AG04449 (cell line): Measurements from ENCODE around the gene SLC7A4.
A peak's percentile ranks its signal among the peaks of the same experiment; 100 is the strongest.
"Not testable (repeated sequence)": the region's sequence is repeated elsewhere in the genome, so short reads cannot be mapped to it uniquely, and the experiment has no call there.

Experiments used
- CTCF ChIA-PET: fragments of 350-600 bp; formaldehyde crosslinking; extraction: SDS; loops from one replicate; lab custom pipeline; 2021; ENCODE audit warnings: antibody characterized with exemption; lab: Yijun Ruan, JAX
- POLR2A ChIA-PET: fragments of 400-600, 350-600 bp; formaldehyde crosslinking; extraction: SDS; loops from one replicate; lab custom pipeline; 2020; ENCODE audit warnings: antibody characterized with exemption, inconsistent platforms; lab: Yijun Ruan, JAX
- DNase-seq: peaks from one replicate; pipeline ENCODE4 v3.0.0-alpha.2; 2010; ENCODE audit warnings: low read depth, low spot score
- H3K4me3 ChIP-seq: 2 replicates; pipeline ENCODE4 v1.5.1; 2011; ENCODE audit warnings: low read depth, mild to moderate bottlenecking, control low read depth, low read length
- TF ChIP-seq, protein P1 (sequence below): IDR thresholded peaks from one replicate; pipeline ENCODE4 v1.5.1; 2011; ENCODE audit warnings: mild to moderate bottlenecking, moderate library complexity, low read length, control low read depth, inconsistent platforms; ENCODE audit not compliant: insufficient read depth; ENCODE audit errors: missing control alignments

Gene SLC7A4

GRCh38 chr22:21010426-21011113, 21.8 kb downstream of the SLC7A4 start:
- no peak for DNase-seq
- POLR2A ChIA-PET = no interaction called here
- H3K4me3 ChIP-seq = no peak overlapping the region
- CTCF ChIA-PET = interaction anchor here (0.9 kb wide), 1 partner anchor 92 kb away, joined by 3 read pairs; no protein-coding TSS in a partner anchor
- TF ChIP-seq, protein P1, sequence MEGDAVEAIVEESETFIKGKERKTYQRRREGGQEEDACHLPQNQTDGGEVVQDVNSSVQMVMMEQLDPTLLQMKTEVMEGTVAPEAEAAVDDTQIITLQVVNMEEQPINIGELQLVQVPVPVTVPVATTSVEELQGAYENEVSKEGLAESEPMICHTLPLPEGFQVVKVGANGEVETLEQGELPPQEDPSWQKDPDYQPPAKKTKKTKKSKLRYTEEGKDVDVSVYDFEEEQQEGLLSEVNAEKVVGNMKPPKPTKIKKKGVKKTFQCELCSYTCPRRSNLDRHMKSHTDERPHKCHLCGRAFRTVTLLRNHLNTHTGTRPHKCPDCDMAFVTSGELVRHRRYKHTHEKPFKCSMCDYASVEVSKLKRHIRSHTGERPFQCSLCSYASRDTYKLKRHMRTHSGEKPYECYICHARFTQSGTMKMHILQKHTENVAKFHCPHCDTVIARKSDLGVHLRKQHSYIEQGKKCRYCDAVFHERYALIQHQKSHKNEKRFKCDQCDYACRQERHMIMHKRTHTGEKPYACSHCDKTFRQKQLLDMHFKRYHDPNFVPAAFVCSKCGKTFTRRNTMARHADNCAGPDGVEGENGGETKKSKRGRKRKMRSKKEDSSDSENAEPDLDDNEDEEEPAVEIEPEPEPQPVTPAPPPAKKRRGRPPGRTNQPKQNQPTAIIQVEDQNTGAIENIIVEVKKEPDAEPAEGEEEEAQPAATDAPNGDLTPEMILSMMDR = no peak

DNA sequence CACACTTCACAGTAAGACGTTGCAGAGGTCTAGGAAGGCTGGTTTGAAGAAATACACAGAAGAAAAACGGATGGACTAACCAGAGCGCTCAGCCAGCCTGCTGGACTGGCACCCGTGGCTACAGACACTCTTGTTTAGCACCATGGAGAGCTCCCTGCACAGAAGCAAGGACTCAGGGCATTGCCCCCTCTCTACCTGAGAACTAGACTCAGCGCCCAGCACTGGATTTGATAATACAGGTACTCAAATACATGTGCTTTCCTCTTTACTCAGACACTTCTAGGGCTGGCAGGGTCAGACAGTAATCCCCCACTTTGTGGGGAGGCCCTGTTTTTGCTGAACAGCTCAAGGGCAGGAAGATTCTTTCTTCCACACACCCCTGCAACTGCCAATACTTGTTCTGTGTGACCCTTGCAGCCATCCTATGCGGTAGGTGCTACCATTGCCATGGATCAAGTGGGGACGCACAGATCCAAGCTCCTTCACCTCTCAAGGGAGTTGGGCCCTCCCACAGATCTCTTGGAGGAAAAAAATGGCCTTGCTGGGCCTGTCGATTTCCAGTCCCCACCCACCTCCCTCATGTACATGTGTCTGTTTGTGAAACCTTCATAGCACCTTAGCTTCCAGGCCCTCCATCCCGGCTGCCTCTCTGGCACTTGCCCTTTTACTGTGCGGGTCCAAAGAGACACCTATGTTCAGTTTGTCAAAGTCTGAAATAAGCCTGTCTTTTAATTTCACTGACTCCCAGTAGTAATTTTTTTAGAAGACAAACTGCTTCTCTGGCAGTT, 22.5 kb downstream of the SLC7A4 start:
- ChIA-PET POLR2A (no interaction called here), CTCF (interaction anchor here (0.6 to 1.5 kb wide), 4 partner anchors 27 to 637 kb away, joined by 3 read pairs; partner anchors contain the start of genes LRRC74B and LZTR1)
- TF ChIP-seq, protein P1 = no peak
- no peak for DNase-seq
- H3K4me3 ChIP-seq = no peak overlapping the region

DNA sequence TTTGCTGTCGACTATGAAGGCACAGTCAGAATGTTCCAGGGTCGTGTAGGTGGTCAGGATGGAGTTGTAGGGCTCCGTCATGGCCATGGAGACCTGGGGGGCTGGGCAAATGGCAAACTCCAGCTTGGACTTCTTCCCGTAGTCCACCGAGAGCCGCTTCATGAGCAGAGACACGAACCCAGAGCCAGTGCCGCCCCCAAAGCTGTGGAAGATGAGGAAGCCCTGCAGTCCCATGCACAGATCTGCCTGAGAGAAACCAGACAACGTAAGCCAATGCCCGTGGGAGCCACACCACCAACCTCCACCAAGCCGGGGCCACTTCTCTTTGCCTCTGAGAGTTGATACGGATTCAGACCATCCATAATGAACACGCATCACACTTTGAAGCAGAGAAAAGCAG, 23.2 kb downstream of the SLC7A4 start:
- DNase-seq, POLR2A ChIA-PET, H3K4me3 ChIP-seq: not testable (repeated sequence)
- CTCF ChIA-PET = interaction anchor here (0.8 to 1.5 kb wide), 2 partner anchors 27 to 638 kb away, joined by 3 read pairs; partner anchors contain the start of gene LZTR1

GRCh38 chr22:21003782-21004181, 28.6 kb downstream of the SLC7A4 start:
- TF ChIP-seq, protein P1 = no peak
- ChIA-PET POLR2A (interaction anchor here (0.5 to 2.5 kb wide), 4 partner anchors 22 to 35 kb away, joined by 4 to 20 read pairs (median 10); partner anchors contain the start of gene LZTR1), CTCF (interaction anchor here (1.4 to 2.5 kb wide), 4 partner anchors 9 to 98 kb away, joined by 4 to 8 read pairs (median 4); partner anchors contain the start of gene LZTR1)
- no peak for DNase-seq
- H3K4me3 ChIP-seq = no peak overlapping the region

GRCh38 chr22:21001601-21002325, 30.6 kb downstream of the SLC7A4 start, which contains the start of gene THAP7:
Gene THAP7, minus strand, starts transcription at chr22:21002118. Its CDS starts 207 bp downstream, at chr22:21001911.
- POLR2A ChIA-PET = interaction anchor here (1.1 to 2.5 kb wide), 7 partner anchors 10 to 53 kb away, joined by 3 to 20 read pairs (median 7); partner anchors contain the start of genes LRRC74B and LZTR1
- DNase-seq = peak; percentile 65
- TF ChIP-seq, protein P1 = no peak
- peak within 1 kb of the TSS; percentile 86 for H3K4me3 ChIP-seq
- CTCF ChIA-PET = interaction anchor here (0.6 to 2.5 kb wide), 4 partner anchors 13 to 116 kb away, joined by 3 to 8 read pairs (median 4); partner anchors contain the start of gene P2RX6

DNA sequence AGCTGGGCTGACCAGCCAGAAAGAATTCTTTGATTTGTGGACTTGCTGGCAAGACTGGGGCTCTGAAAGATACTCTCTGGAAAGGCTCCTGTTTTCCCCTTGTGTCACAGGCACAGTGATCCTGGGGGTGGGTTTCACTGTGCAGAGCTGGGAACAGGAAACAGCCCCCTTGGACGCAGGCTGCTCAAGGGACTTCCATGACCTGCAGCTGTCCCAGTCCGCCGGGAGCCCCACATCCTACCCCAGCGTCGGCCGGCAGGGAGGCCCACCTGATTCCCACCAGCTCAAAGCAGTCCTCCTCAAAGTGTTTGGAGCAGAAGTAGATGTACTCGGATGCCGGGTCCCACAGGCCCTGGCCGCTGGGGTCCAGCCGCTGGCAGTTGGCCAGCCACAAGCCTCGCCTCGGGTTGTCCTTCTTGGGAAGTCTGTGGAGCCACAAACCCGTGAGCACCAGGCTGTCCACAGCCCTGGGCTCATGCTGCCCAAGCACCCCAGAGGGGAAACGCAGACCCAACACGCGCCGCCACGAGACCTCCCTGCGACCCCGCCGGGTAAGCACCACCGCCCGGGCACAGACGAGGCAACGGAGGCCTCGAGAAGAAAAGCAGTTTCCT, 31.3 kb downstream of the SLC7A4 start:
- TF ChIP-seq, protein P1 = no peak
- no peak for DNase-seq
- ChIA-PET POLR2A (interaction anchor here (1.1 to 2.3 kb wide), 4 partner anchors 19 to 101 kb away, joined by 3 to 15 read pairs (median 4); partner anchors contain the start of genes LRRC74B and LZTR1), CTCF (interaction anchor here (1.1 to 1.9 kb wide), 3 partner anchors 11 to 102 kb away, joined by 5 to 10 read pairs (median 6); no protein-coding TSS in a partner anchor)
- H3K4me3 ChIP-seq = peak overlapping the region; percentile 86
